HG02884 (cell line): ENCODE measurements around the gene LPCAT4.
A peak's percentile ranks its signal among the peaks of the same experiment; 100 is the strongest.

Source experiments
- ATAC-seq: cut with Tn5 transposase; IDR thresholded peaks from one replicate; pipeline ENCODE4 v1.9.1; 2021; ENCODE audit warnings: mild to moderate bottlenecking, moderate library complexity; ENCODE audit not compliant: unreplicated experiment

LPCAT4 gene

DNA sequence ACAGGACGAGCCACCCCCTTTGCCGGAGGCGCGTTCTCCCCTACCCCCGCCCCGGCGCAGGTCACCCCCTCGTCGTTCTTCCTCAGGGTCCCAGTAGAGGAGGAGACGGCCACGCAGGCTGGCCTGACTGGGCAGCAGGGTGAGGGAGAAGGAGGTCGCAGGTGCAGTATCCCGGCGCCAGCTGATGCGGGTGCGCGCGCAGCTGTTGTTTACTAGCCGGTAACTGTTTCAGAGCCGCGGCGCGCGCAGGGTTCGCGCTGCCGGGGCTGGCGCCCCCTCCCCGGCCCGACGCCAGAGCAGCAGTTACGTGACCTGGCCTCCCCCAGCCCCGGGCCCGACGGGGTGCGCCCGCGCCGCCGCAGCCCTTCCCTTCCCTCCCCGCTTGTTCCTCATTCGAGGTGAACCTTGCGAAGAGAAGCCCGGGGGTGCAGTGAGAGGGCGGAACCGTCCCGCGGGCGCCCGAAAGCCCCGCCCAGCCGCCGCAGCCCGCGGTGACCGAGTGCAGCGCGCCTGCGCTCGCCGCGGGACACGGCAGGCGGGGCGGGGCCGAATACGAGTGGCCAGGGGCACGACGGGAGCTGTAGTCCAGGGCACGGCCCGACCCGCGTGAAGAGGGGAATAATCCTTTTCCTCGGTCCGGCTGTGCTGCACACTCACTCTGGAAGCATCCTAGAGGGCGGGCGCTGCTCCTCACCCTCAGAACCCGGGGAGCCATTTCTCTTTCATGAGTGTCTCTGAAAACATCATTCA, 29.3 kb downstream of the LPCAT4 start, which contains the start of gene SLC12A6:
Gene SLC12A6 (minus strand): TSS at position 225 of the 750 bp plus-strand sequence. CDS start 1,101 bp downstream, outside the sequence.
- peak; percentile 55 for ATAC-seq

DNA sequence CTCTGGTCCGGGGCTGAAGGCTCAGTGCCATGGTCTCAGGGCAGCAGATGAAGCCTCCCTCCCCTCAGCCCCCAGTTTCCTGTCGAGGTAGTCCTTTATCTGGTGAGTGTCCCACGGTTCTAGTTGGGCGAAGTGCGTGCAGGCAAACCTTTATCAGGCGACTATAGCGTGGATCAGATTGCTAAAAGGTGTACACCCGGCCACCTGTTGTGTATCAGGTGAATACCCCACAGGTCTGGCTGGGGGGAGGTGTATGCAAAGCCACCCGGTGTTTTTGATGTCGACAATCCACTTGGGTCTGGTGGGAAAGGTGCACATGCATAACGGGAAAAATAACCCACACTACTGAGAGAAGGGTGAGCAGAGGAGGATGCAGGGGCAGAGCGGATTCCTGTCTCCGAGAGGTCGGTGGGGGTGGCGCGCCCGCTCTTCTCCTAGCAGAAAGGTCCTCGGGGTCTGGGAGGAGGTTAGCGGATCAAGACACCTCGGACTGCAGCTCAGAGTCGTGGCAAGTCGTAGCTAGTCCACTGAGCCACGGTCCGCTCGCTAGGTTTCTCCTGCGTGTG, 29.9 kb downstream of the LPCAT4 start:
- ATAC-seq, result no peak

GRCh38 chr15:34336231-34336990, 30.6 kb downstream of the LPCAT4 start:
- no peak for ATAC-seq

GRCh38 chr15:34335176-34336032, 31.6 kb downstream of the LPCAT4 start:
- no peak for ATAC-seq

DNA sequence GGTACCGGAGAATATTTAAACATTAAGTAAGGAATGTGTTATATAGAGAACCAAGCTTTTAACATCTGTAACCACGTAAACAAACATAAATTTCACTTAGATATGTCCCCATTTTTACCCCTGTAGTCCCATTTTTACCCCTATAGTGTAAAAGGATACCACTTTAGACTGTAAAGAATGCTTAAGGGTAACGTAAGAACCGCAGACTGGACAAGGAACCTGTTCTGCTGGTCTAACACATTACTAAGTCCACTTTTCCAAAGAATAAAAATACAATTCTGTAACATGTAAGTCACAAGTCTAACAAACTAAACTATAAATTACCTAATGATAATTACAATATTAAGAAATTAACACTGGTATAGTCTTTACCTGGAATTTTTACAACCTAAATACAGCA, 32.3 kb downstream of the LPCAT4 start:
- ATAC-seq, result no peak

DNA sequence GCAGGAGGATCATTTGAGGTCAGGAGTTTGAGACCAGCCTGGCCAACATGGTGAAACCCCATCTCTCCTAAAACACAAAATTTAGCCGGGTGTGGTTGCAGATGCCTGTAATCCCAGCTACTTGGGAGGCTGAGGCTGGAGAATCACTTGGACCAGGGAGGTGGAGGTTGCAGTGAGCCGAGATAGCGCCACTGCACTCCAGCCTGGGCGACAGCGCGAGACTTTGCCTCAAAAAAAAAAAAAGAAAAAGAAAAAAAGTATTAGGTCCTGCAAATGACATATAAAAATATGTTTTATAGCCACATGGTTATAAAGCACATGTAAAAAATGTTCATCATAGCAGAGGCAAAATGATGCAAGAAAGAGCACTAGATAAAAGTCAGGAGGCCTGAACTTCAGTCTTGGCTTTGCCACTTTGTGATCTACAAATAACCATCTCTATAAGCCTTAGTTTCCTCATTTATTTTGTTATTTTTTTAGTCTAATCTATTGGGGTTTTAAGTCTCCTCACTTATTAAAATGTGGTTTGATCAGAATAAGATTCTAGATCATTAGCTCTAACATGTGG, 34.4 kb downstream of the LPCAT4 start:
- ATAC-seq, result no peak

- no peak for ATAC-seq
Observed at GRCh38 chr15:34331809-34332208, 35.2 kb downstream of the LPCAT4 start.

GRCh38 chr15:34330279-34330678, 36.7 kb downstream of the LPCAT4 start:
- ATAC-seq, result no peak

GRCh38 chr15:34329006-34329405, 38.0 kb downstream of the LPCAT4 start:
- no peak for ATAC-seq

DNA sequence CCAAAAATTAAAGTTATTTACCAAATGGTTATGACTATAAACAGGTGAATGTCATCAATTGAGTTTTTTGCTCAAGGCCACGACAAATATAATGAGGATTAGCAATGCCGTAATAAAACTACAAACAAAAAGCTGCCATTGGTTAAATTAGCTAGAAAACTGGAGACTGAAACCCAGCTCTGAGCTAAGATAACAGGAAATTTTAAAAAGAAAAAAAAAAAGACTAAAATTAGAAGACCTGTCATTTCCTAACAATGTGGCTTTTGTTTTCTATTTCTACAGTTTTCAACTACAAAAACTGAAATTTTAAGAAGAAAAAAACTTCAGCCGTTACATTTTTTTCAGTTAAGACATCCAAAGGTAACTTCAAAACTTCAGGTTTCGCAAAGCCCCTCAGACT, 39.1 kb downstream of the LPCAT4 start:
- no peak for ATAC-seq

DNA sequence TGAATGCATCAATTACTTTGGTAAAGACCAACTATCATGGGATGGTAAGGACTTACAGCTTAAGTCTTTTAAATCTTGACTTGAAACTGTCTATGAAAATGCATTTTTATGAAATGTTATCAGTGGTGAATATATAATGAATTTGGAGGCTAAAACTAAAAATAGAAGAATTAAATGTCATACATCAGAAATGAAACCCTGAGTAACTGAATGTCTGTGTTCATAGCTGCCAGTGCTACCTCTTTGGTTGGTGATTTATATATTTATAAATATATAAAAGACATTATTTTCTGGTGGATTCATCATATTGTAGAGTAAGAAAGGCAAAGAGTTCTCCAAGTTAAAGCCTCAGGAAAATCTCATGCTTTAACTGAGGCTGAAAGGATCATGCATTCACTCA, 41.6 kb downstream of the LPCAT4 start:
- no peak for ATAC-seq

DNA sequence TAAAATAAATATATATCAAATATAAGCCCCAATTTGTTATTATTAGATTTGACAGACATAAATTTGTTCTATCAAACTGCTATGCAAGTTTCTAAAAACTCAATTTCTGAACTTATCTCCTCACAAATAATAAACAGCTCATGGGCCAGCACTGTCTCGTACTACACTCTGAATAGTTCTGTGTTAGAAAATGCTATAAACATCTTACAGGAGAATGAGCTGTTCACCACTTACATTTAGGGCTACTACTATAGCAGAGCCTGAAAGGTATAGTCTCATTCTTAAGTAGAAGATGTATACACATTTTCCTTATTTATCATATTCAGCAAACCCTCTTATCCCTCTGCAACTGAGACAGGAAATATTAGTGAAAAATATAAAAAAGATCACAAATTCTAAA, 42.1 kb downstream of the LPCAT4 start:
- no peak for ATAC-seq

GRCh38 chr15:34323217-34323616, 43.8 kb downstream of the LPCAT4 start:
- no peak for ATAC-seq

DNA sequence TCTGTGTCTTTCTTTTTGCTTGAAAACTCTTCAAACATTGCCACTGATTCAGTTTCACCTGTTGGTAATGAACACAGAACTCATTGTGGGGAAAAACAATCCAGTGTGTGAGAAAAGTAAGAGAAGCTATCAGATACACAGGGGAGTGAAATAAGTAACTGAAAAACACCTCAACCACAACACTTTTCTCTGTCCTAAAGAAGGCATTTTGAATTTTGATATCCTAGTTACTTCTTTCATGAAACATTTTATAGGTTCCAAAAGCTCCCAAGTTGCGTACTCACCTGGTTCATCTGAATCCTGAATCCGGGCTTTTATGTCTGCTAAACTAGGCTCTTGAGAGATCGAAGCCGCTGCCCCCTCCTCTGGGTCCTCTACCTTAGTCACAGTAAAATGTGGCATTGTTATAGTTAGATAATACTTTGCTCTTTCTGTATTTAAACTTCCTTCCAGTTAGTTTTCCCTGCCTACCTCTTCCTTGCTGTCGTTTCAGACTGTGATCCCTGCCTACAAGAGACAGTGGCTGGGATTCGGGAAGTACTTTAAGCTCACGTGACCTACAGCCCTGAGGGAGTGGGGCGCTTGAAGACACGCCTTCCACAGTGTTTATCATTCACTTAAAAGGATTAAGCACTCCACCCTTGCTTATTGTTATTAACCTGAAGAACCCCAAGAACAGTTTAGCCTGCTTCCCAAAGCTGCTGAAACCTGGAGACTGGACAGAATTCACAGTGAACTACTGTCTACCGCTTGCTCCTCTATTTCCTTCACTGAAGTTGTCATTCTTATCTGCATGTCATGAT, 48.5 kb downstream of the LPCAT4 start:
- peak; percentile 76 for ATAC-seq

DNA sequence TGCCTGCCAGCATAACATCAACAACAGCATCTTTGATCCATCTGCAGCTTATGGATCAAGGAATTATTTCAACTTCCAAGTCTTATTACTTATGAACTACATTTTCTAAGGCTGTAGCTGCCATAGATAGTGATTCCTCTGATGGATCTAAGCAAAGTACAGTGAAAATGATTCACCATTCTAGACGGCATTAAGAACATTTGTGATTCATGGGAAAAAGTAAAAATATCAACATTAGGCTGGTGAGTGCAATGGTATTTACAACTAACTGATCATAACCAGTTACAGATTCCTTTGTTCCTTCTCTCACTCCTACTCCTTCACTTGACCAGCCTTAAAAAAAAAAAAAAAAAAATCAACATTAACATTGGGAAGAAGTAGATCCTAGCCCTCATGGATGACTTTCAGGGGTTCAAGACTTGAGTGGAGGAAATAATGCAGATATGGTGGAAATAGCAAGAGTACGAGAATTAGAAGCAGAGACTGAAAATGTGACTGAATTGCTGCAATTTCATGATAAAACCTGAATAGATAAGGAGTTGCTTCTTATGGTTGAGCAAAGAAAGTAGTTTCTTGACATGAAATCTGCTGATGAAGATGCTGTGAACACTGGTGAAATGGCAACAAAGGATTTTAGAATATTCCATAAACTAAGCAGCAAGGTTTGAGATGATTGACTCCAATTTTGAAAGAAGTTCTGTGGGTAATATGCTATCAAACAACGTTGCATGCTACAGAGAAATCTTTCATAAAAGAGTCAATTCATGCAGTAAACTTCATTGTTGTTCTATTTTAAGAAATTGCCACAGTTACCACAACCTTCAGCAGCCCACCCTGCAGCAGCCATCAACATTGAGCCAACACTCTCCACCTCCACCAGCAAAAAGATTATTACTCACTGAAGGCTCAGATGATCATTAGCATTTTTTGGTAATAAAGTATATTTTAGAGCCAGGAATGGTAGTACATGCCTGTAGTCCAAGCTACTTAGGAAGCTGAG, 52.2 kb downstream of the LPCAT4 start:
- no peak for ATAC-seq

- ATAC-seq, result no peak
Observed at GRCh38 chr15:34311563-34311962, 55.4 kb downstream of the LPCAT4 start.
